Smooth muscle cell of the umbilical artery (primary cell): Measurements from ENCODE around the gene OR13A1. TPM values are rescaled to one million over a fixed set of nuclear protein-coding genes. Genes with fewer than 3 reads are reported as not detected.

Experiments used
- total RNA-seq: library from RNA; depleted of rRNA; stranded (reverse); fragments of >200 nt; gene quantifications from 2 replicates; pipeline ENCODE4 v1.2.3, GENCODE V29; 2014

OR13A1 gene
- not detected in 2 replicates for total RNA-seq

GRCh38 chr10:45315508-45315907, at the start of gene OR13A1:
TSS of gene OR13A1 (minus strand) at chr10:45315608. CDS start at chr10:45304422, 11,186 bp downstream.

Other genes with a start within 250 kb of the OR13A1 start
- not detected in 2 replicates for gene ALOX5, start 58.6 kb upstream of the OR13A1 start, total RNA-seq